ENCODE results near the gene CHIC2. TPM values are rescaled to one million over a fixed set of nuclear protein-coding genes. Genes with fewer than 3 reads are reported as not detected.

CHIC2 gene
- total and polyA plus RNA-seq, 2 of the 4 experiments (the other 2 are of a cell fraction): 20.4 to 26.3 TPM

- TF ChIP-seq NFE2L2 (IDR thresholded peaks at IDR 0.05; ENCODE audit: low read depth, low read length): no peak
- TF ChIP-seq MXI1 (IDR thresholded peaks at IDR 0.05; ENCODE audit: borderline replicate concordance, low read depth, low read length): no peak
- no peak for TF ChIP-seq MAFK (IDR thresholded peaks at IDR 0.05; ENCODE audit: low read depth, low read length)
- no peak for TF ChIP-seq RCOR1 (IDR thresholded peaks at IDR 0.05; ENCODE audit: insufficient replicate concordance, low read length)
- TF ChIP-seq FOS (IDR thresholded peaks at IDR 0.05; ENCODE audit: low read depth, low read length): no peak
- TF ChIP-seq SMC3 (IDR thresholded peaks at IDR 0.05; ENCODE audit: low read depth, low read length): no peak
- Histone ChIP-seq H2AK9ac (replicated peaks; ENCODE audit: low read depth, low read length, poor library complexity) (no peak overlapping the region), H4K8ac (ENCODE audit: low read depth in 2 of 2, low read length in 2 of 2) (no peak overlapping the region), H3K9me3 (ENCODE audit: control insufficient read depth, insufficient read depth, low read length) (no peaks in the 10 kb centered on the region), H3K36me3 (ENCODE audit: control insufficient read depth, insufficient read depth, low read length) (peaks cover 7% of the 10 kb centered on the region), H3K4ac (ENCODE audit: low read depth, low read length) (no peak overlapping the region), H3K23ac (ENCODE audit: low read depth, low read length) (no peak overlapping the region), H3K9me1 (ENCODE audit: insufficient read depth, low read length) (peaks cover 4% of the 10 kb centered on the region; the same call in 1 of the 2 replicates), H4K5ac (ENCODE audit: low read depth, low read length) (no peak overlapping the region), H3K14ac (replicated peaks; ENCODE audit: low read depth, low read length) (no peak overlapping the region), H2BK120ac (ENCODE audit: low read depth, low read length) (no peak overlapping the region), H4K91ac (ENCODE audit: insufficient read depth, low read depth, low read length) (no peak overlapping the region), H2AFZ (replicated peaks; ENCODE audit: low read length, poor library complexity) (no peak overlapping the region), H3K18ac (ENCODE audit: low read depth, low read length) (no peak overlapping the region), H3K56ac (ENCODE audit: extremely low read depth, insufficient read depth, low read length) (no peak overlapping the region), H2BK20ac (ENCODE audit: low read depth, low read length) (no peak overlapping the region), H3K79me1 (ENCODE audit: low read depth in 1 of 2, low read length in 2 of 2) (peaks cover 18 to 61% of the 10 kb centered on the region in 2 experiments), H3K27ac (ENCODE audit: insufficient read depth, low read length) (no peak overlapping the region), H4K20me1 (ENCODE audit: insufficient read depth, low read length) (peaks cover 36% of the 10 kb centered on the region), H2BK5ac (ENCODE audit: low read depth, low read length, poor library complexity, severe bottlenecking) (peak overlapping the region; percentile 13), H3K4me2 (ENCODE audit: low read depth, low read length) (no peak overlapping the region), H3K4me3 (ENCODE audit: insufficient read depth, low read depth, low read length) (no peak overlapping the region), H2BK15ac (ENCODE audit: low read depth, low read length) (no peak overlapping the region), H3K4me1 (ENCODE audit: control insufficient read depth, insufficient read depth, low read length) (0 out of 2 replicates have a peak, but pooled peaks cover 2% of the 10 kb centered on the region), H2AK5ac (ENCODE audit: low read depth, low read length) (no peak overlapping the region), H3K9ac (ENCODE audit: low read depth, low read length) (no peak overlapping the region), H3K27me3 (ENCODE audit: control insufficient read depth, insufficient read depth, low read length) (no peaks in the 10 kb centered on the region)
- dilution Hi-C loops (cut with HindIII; ENCODE audit: low sequenced_read_pairs, unreplicated experiment): no loop called here
- DNase-seq (no peak), ATAC-seq (ENCODE audit: low read depth) (no peak)
- no CpG with 5 or more reads among the region's 3 CpGs for WGBS, 2 experiments (ENCODE audit: extremely low coverage in 2 of 2, insufficient read length in 1 of 2)
- ChIA-PET CTCF (no interaction called here), POLR2A (ENCODE audit: unreplicated experiment) (no interaction called here)
- in situ Hi-C loops (cut with MboI; ENCODE audit: low sequenced_read_pairs): no loop called here
- intact Hi-C loops (cut with micrococcal nuclease): no loop called here
- BruUV-seq (replicated peaks): no TSS peak
Measured at GRCh38 chr4:54038056-54038455, 26.3 kb downstream of the CHIC2 start.
